Esophagus (tissue), 2 donors: ENCODE results near the gene ZNF814. TPM values are rescaled to one million over a fixed set of nuclear protein-coding genes. Genes with fewer than 3 reads are reported as not detected.
"Not testable (repeated sequence)": the region's sequence is repeated elsewhere in the genome, so short reads cannot be mapped to it uniquely, and the experiment has no call there.

Experiments used
- H3K27ac ChIP-seq, 2 donors: one replicate each; pipeline ENCODE4 v1.5.1; 2013; ENCODE audit warnings: low read depth in 2 of 2, mild to moderate bottlenecking in 2 of 2, inconsistent platforms in 1 of 2, low read length in 1 of 2, moderate library complexity in 1 of 2
- H3K27me3 ChIP-seq, 2 donors: one replicate each; pipeline ENCODE4 v1.6.1; 2013; ENCODE audit warnings: low read length in 2 of 2, control low read depth in 1 of 2, mild to moderate bottlenecking in 1 of 2; ENCODE audit not compliant: insufficient read depth in 2 of 2, control insufficient read depth in 1 of 2
- H3K36me3 ChIP-seq, 2 donors: one replicate each; pipeline ENCODE4 v1.6.1; 2013; ENCODE audit warnings: low read length in 1 of 2; ENCODE audit not compliant: control insufficient read depth in 2 of 2, insufficient read depth in 2 of 2
- H3K4me1 ChIP-seq, 2 donors: one replicate each; pipeline ENCODE4 v1.6.1; 2013; ENCODE audit warnings: low read length in 1 of 2; ENCODE audit not compliant: control insufficient read depth in 2 of 2, insufficient read depth in 2 of 2
- H3K4me3 ChIP-seq, 2 donors: one replicate each; pipeline ENCODE4 v1.5.1; 2013; ENCODE audit warnings: low read length in 2 of 2, mild to moderate bottlenecking in 2 of 2, low read depth in 1 of 2, moderate library complexity in 1 of 2
- H3K9me3 ChIP-seq, 2 donors: one replicate each; pipeline ENCODE4 v1.6.1; 2013; ENCODE audit warnings: mild to moderate bottlenecking in 2 of 2, low read depth in 1 of 2, low read length in 1 of 2, moderate library complexity in 1 of 2; ENCODE audit not compliant: control insufficient read depth in 2 of 2, insufficient read depth in 1 of 2
- WGBS, 2 donors: extraction: QIAGEN DNeasy Blood & Tissue Kit; methylation state at CpG; one replicate each; pipeline ENCODE4 v1.1.7; 2013; 5-methylcytosine and 5-hydroxymethylcytosine counted together
- polyA plus RNA-seq, 2 donors: library from polyadenylated mRNA; stranded (reverse); fragments of 200-250 nt; gene quantifications; one replicate each; pipeline ENCODE4 v1.2.3, GENCODE V29; 2013
- donor health status: healthy with polysubstance abuse.
- donor health status: Bipolar disorder and iron deficiency.

The ZNF814 gene
- polyA plus RNA-seq, 2 donors = 3.5 to 6.0 TPM

GRCh38 chr19:57841122-57841763, 47.6 kb downstream of the ZNF814 start:
- Histone ChIP-seq H3K27me3 (no peaks in the 10 kb centered on the region), H3K4me3 (no peak overlapping the region), H3K36me3 (peaks cover 4% of the 10 kb centered on the region in 2 donors), H3K27ac (no peak overlapping the region), H3K9me3 (no peaks in the 10 kb centered on the region), H3K4me1 (no peaks in the 10 kb centered on the region)
- WGBS, 2 donors = 72 to 81% methylated on average over 6 of the region's 6 CpGs

- 88 to 90% methylated on average over 4 to 5 of the region's 5 CpGs for WGBS, 2 donors
- H3K27ac ChIP-seq, H3K36me3 ChIP-seq, H3K4me1 ChIP-seq, H3K4me3 ChIP-seq, H3K9me3 ChIP-seq, H3K27me3 ChIP-seq: not testable (repeated sequence)
Observed at GRCh38 chr19:57838622-57839191, 50.1 kb downstream of the ZNF814 start.

GRCh38 chr19:57836991-57837390, 51.8 kb downstream of the ZNF814 start:
- WGBS, 2 donors = 94 to 97% methylated on average over 5 of the region's 5 CpGs
- H3K36me3 ChIP-seq, H3K4me3 ChIP-seq, H3K9me3 ChIP-seq, H3K27ac ChIP-seq, H3K27me3 ChIP-seq, H3K4me1 ChIP-seq: not testable (repeated sequence)

GRCh38 chr19:57830071-57830602, 58.7 kb downstream of the ZNF814 start, which contains the start of gene ZNF587B:
Gene ZNF587B (plus strand): TSS chr19:57830299. CDS start chr19:57830529, 230 bp downstream.
- 39 to 41% methylated on average over 22 of the region's 22 CpGs for WGBS, 2 donors
- H3K36me3 ChIP-seq = peaks cover 0 to 2% of the 10 kb centered on the region in 2 donors
- H3K4me1 ChIP-seq = no peaks in the 10 kb centered on the region
- no peaks in the 10 kb centered on the region for H3K9me3 ChIP-seq
- H3K27me3 ChIP-seq = no peaks in the 10 kb centered on the region
- H3K27ac ChIP-seq = peak within 1 kb of the TSS; percentile 29 to 79
- peak within 1 kb of the TSS; percentile 42 for H3K4me3 ChIP-seq

GRCh38 chr19:57829316-57829715, 59.5 kb downstream of the ZNF814 start:
- Histone ChIP-seq H3K9me3 (no peaks in the 10 kb centered on the region), H3K27ac (no peak overlapping the region), H3K4me1 (no peaks in the 10 kb centered on the region), H3K4me3 (no peak overlapping the region), H3K27me3 (no peaks in the 10 kb centered on the region), H3K36me3 (peaks cover 0 to 2% of the 10 kb centered on the region in 2 donors)
- WGBS, 2 donors = 83 to 85% methylated on average over 5 of the region's 5 CpGs

- Histone ChIP-seq H3K27ac (no peak overlapping the region), H3K4me1 (peaks cover 2% of the 10 kb centered on the region in 2 donors), H3K36me3 (peaks cover 0 to 2% of the 10 kb centered on the region in 2 donors), H3K4me3 (no peak overlapping the region), H3K9me3 (no peaks in the 10 kb centered on the region), H3K27me3 (no peaks in the 10 kb centered on the region)
- 89 to 90% methylated on average over 6 of the region's 6 CpGs for whole genome bisulfite sequencing, 2 donors
Observed at GRCh38 chr19:57825511-57825910, 63.3 kb downstream of the ZNF814 start.

- WGBS, 2 donors = 65 to 80% methylated on average over 4 of the region's 4 CpGs
- H3K27ac ChIP-seq = not testable (repeated sequence)
Observed at GRCh38 chr19:57823608-57824007, 65.2 kb downstream of the ZNF814 start.

GRCh38 chr19:57823155-57823554, 65.7 kb downstream of the ZNF814 start:
- not testable (repeated sequence) for H3K27me3 ChIP-seq, H3K9me3 ChIP-seq, H3K27ac ChIP-seq, H3K4me1 ChIP-seq, H3K4me3 ChIP-seq, H3K36me3 ChIP-seq
- 57 to 68% methylated on average over 2 of the region's 2 CpGs for WGBS, 2 donors

More at GRCh38 chr19:57823608-57824007, 65.2 kb downstream of the ZNF814 start:
- H3K27me3 ChIP-seq, H3K4me1 ChIP-seq, H3K9me3 ChIP-seq, H3K36me3 ChIP-seq, H3K4me3 ChIP-seq: not testable (repeated sequence)

- H3K4me1 ChIP-seq, H3K4me3 ChIP-seq, H3K36me3 ChIP-seq, H3K27me3 ChIP-seq, H3K27ac ChIP-seq, H3K9me3 ChIP-seq: not testable (repeated sequence)
- 88 to 92% methylated on average over 3 of the region's 3 CpGs for WGBS, 2 donors
Observed at GRCh38 chr19:57821501-57821900, 67.3 kb downstream of the ZNF814 start.

- not testable (repeated sequence) for H3K36me3 ChIP-seq, H3K4me3 ChIP-seq, H3K9me3 ChIP-seq, H3K27me3 ChIP-seq, H3K4me1 ChIP-seq, H3K27ac ChIP-seq
- 45 to 62% methylated on average over 2 to 3 of the region's 3 CpGs for WGBS, 2 donors
Observed at GRCh38 chr19:57821095-57821494, 67.7 kb downstream of the ZNF814 start.
